MCF 10A (cell line): ENCODE results near the gene GIT2. TPM values are rescaled to one million over a fixed set of nuclear protein-coding genes. Genes with fewer than 3 reads are reported as not detected.

ENCODE experiments used
- BruUV-seq: library from RNA; stranded (reverse); fragments of 400-500 nt; replicated peaks from 2 replicates; lab custom pipeline; 2021; lab: Mats Ljungman, UMichigan
- CTCF ChIA-PET: fragments of 300-600 bp; sonication (Branson Sonifier 250); formaldehyde crosslinking; extraction: SDS; loops from one replicate; lab custom pipeline; 2021; ENCODE audit warnings: antibody characterized with exemption, inconsistent platforms; lab: Yijun Ruan, JAX
- POLR2A ChIA-PET: fragments of 300-600, 350-650 bp; sonication (Branson Sonifier 250); formaldehyde crosslinking; extraction: SDS; loops from one replicate; lab custom pipeline; 2020; ENCODE audit warnings: antibody characterized with exemption, inconsistent platforms; lab: Yijun Ruan, JAX
- DNase-seq: peaks from one replicate; pipeline ENCODE4 v3.0.0-alpha.2; 2018; ENCODE audit not compliant: unreplicated experiment
- H3K27ac Mint-ChIP-seq: one replicate; pipeline ENCODE4 v1.8.0; 2022; ENCODE audit warnings: mild to moderate bottlenecking, low read depth, mixed read lengths; ENCODE audit not compliant: unreplicated experiment
- H3K27me3 Mint-ChIP-seq: one replicate; pipeline ENCODE4 v1.8.0; 2022; ENCODE audit warnings: mixed read lengths; ENCODE audit not compliant: insufficient read depth, unreplicated experiment
- H3K36me3 Mint-ChIP-seq: one replicate; pipeline ENCODE4 v1.8.0; 2022; ENCODE audit warnings: mild to moderate bottlenecking, moderate library complexity, mixed read lengths; ENCODE audit not compliant: insufficient read depth, unreplicated experiment
- H3K4me1 Mint-ChIP-seq: one replicate; pipeline ENCODE4 v1.8.0; 2022; ENCODE audit warnings: mixed read lengths; ENCODE audit not compliant: insufficient read depth, unreplicated experiment
- H3K4me3 Mint-ChIP-seq: one replicate; pipeline ENCODE4 v1.8.0; 2022; ENCODE audit warnings: mild to moderate bottlenecking, moderate library complexity, mixed read lengths; ENCODE audit not compliant: unreplicated experiment
- H3K9me3 Mint-ChIP-seq: one replicate; pipeline ENCODE4 v1.8.0; 2022; ENCODE audit warnings: mixed read lengths; ENCODE audit not compliant: unreplicated experiment
- CTCF ChIP-seq: fragments of 200-600 bp; IDR thresholded peaks from one replicate; pipeline ENCODE4 v1.8.0; 2022; ENCODE audit warnings: antibody characterized with exemption, mild to moderate bottlenecking; ENCODE audit not compliant: unreplicated experiment
- intact Hi-C: fragments of 100-400 bp; cut with micrococcal nuclease; formaldehyde crosslinking; loops from 2 replicates; pipeline ENCODE4 v1.14.1; 2022
- total RNA-seq: library from RNA; stranded (reverse); gene quantifications from 2 replicates; pipeline ENCODE4 v1.2.3, GENCODE V29; 2022

The GIT2 gene
- total RNA-seq, 1 experiment from 2014 or later = 30.0 TPM

GRCh38 chr12:109880938-109881337 lies 115.2 kb downstream of the GIT2 start:
- Mint-ChIP-seq H3K27me3 (no peaks in the 10 kb centered on the region), H3K27ac (peak overlapping the region; percentile 82), H3K4me3 (peak overlapping the region; percentile 96), H3K9me3 (no peaks in the 10 kb centered on the region), H3K4me1 (peaks cover 41% of the 10 kb centered on the region), H3K36me3 (no peaks in the 10 kb centered on the region)
- no peak for TF ChIP-seq CTCF
- DNase-seq = no peak
- no TSS peak for BruUV-seq
- ChIA-PET CTCF (interaction anchor here (0.6 to 1.8 kb wide), 9 partner anchors 20 to 634 kb away, joined by 3 to 8 read pairs (median 3); no protein-coding TSS in a partner anchor), POLR2A (interaction anchor here (0.7 kb wide), 2 partner anchors 74 to 118 kb away, joined by 3 to 4 read pairs; partner anchors contain the start of gene ANKRD13A)
- intact Hi-C loops = loop anchor here (1.0 to 2.0 kb wide), 4 partner anchors 28 to 284 kb away; no protein-coding TSS in a partner anchor

DNA sequence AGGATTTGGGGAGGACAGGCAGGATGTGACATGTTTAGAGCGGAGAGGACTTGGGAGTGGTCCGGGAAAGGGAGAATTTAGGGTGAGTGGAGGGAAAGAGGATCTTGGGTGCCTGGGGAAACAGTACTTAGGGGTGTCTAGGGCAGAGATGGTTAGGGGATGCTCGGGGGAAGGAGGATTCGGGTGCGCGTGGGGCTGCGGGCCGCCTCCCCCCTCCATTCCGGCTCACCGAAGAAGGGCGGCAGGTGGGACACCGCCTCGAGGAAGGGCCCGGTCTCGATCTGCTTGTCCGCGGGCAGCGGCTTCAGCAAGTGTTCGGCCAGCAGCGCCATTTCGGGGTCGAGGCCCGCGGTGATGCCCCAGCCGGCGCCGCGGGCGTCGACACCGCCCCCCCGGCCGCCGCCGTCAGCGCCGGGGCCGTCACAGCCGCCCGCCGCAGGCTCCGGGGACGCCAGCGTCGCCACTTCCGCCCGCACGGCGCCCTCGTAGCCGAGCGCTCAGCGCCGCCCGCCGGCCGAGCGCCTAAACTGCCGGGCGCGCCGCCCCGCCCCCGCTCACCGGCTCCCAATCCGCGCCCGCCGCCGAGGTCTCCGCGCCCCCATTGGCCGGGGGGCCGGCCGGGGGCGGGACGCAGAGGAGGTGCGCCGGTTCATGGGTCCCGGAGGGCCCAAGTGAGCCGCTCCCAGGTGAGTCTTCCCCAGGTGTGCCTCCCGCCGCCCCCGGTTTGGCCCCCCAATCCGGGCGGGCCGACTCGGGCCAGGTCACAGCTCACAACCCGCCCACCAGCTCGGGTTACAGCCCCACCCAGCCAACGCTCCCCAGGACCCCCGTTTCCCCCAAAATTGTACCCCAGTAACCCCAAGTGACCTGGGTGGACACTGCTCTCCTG lies 115.9 kb downstream of the GIT2 start, which contains the start of gene GLTP:
GLTP (minus strand) TSS at position 499 of the 889 bp plus-strand sequence; CDS start at position 332, 167 bp downstream.
- intact Hi-C loops = loop anchor here (1.0 to 2.0 kb wide), 4 partner anchors 27 to 283 kb away; no protein-coding TSS in a partner anchor
- Mint-ChIP-seq H3K27ac (peak within 1 kb of the TSS; percentile 82), H3K27me3 (no peaks in the 10 kb centered on the region), H3K36me3 (no peaks in the 10 kb centered on the region), H3K4me1 (peaks cover 41% of the 10 kb centered on the region), H3K9me3 (no peaks in the 10 kb centered on the region), H3K4me3 (peak within 1 kb of the TSS; percentile 96)
- BruUV-seq = no TSS peak
- ChIA-PET CTCF (interaction anchor here (0.6 to 4.6 kb wide), 9 partner anchors 27 to 635 kb away, joined by 3 to 23 read pairs (median 3); no protein-coding TSS in a partner anchor), POLR2A (interaction anchor here (0.7 to 1.6 kb wide), 2 partner anchors 8 to 74 kb away, joined by 3 to 10 read pairs; no protein-coding TSS in a partner anchor)
- TF ChIP-seq CTCF = peak; percentile 56
- DNase-seq = peak; percentile 88

Other genes starting within 250 kb of the GIT2 start
- gene TRPV4, start 163.0 kb downstream of the GIT2 start, total RNA-seq = 0.09 and 0.15 TPM in 2 replicates
- gene GLTP, start 115.8 kb downstream of the GIT2 start, total RNA-seq = 37.2 and 53.3 TPM in 2 replicates
- 26.4 and 36.3 TPM in 2 replicates for gene TCHP, start 96.1 kb downstream of the GIT2 start, total RNA-seq
- 26.1 and 32.5 TPM in 2 replicates for gene ANKRD13A, start 3.1 kb upstream of the GIT2 start, total RNA-seq
- gene C12orf76, start 52.2 kb upstream of the GIT2 start, total RNA-seq = 7.3 and 13.4 TPM in 2 replicates
- gene IFT81, start 128.0 kb upstream of the GIT2 start, total RNA-seq = 8.5 and 8.7 TPM in 2 replicates